HCT116 (cell line): ENCODE data around the gene NABP1. TPM values are rescaled to one million over a fixed set of nuclear protein-coding genes. Genes with fewer than 3 reads are reported as not detected.

ENCODE experiments used
- ATAC-seq: fragments of 200-7000 bp; cut with Tn5 transposase; 2 replicates; pipeline ENCODE4 v1.9.1; 2020; ENCODE audit warnings: mild to moderate bottlenecking, moderate library complexity
- BruUV-seq: library from RNA; stranded (reverse); fragments of 400-500 nt; replicated peaks from 2 replicates; lab custom pipeline; 2021; lab: Mats Ljungman, UMichigan
- CTCF ChIA-PET: fragments of 300-600 bp; sonication (Branson Sonifier 250); formaldehyde crosslinking; loops from one replicate; lab custom pipeline; 2021; ENCODE audit warnings: antibody characterized with exemption; lab: Charles Lee
- POLR2A ChIA-PET: fragments of 300-600, 350-600 bp; sonication (Branson Sonifier 250); formaldehyde crosslinking; loops from one replicate; lab custom pipeline; 2021; ENCODE audit warnings: antibody characterized with exemption; lab: Charles Lee
- RAD21 ChIA-PET, 2 experiments: fragments of 300-600 bp; sonication (Branson Sonifier 250); formaldehyde crosslinking; loops; one replicate each; lab custom pipeline; 2023; ENCODE audit warnings: low total read pairs in 2 of 2; ENCODE audit not compliant: uncharacterized antibody in 2 of 2, unreplicated experiment in 2 of 2, low non-redundant PET in 1 of 2; lab: Charles Lee
- DNase-seq: peaks from one replicate; pipeline ENCODE4 v3.0.0-alpha.2; 2010; ENCODE audit warnings: low read depth, low spot score
- H2AFZ ChIP-seq: fragments of 200-600 bp; shearing (Covaris generic), sonication (generic); 2 replicates; pipeline ENCODE4 v1.6.1; 2017; ENCODE audit warnings: low read depth, mixed run types, mixed read lengths, antibody characterized with exemption, low read length; ENCODE audit not compliant: poor library complexity, severe bottlenecking
- H3K27ac ChIP-seq: 2 replicates; pipeline ENCODE4 v1.5.1; 2012; ENCODE audit warnings: low read depth, low read length
- H3K27me3 ChIP-seq: fragments of 200-600 bp; sonication (generic); 2 replicates; pipeline ENCODE4 v1.6.1; 2016; ENCODE audit warnings: mixed run types, low read length, mixed read lengths; ENCODE audit not compliant: insufficient read depth
- H3K36me3 ChIP-seq, 2 experiments: fragments of 200-500 bp in 1 of 2; fragments of 200-600 bp in 1 of 2; sonication (Bioruptor generic) in 1 of 2; sonication (generic) in 1 of 2; 2 replicates each; pipeline versions ENCODE4 v1.5.1 to v1.6.1; 2014 to 2016; ENCODE audit warnings: low read length in 2 of 2, inconsistent platforms in 1 of 2, mixed read lengths in 1 of 2, mixed run types in 1 of 2; ENCODE audit not compliant: insufficient read depth in 2 of 2, control insufficient read depth in 1 of 2
- H3K4me1 ChIP-seq, 2 experiments: fragments of 200-600 bp in 1 of 2; sonication (generic) in 1 of 2; 2 replicates each; pipeline versions ENCODE4 v1.5.1 to v1.6.1; 2012 to 2017; ENCODE audit warnings: low read length in 2 of 2, inconsistent platforms in 1 of 2, mild to moderate bottlenecking in 1 of 2, mixed read lengths in 1 of 2, mixed run types in 1 of 2, moderate library complexity in 1 of 2; ENCODE audit not compliant: insufficient read depth in 2 of 2, control insufficient read depth in 1 of 2
- H3K4me2 ChIP-seq: fragments of 200-600 bp; sonication (generic); 2 replicates; pipeline ENCODE4 v1.6.1; 2017; ENCODE audit warnings: mixed run types, low read length, mixed read lengths
- H3K4me3 ChIP-seq, 2 experiments: fragments of 200-600 bp in 1 of 2; sonication (generic) in 1 of 2; replicated peaks in 1 of 2; 2 replicates each; pipeline ENCODE4 v1.5.1; 2011 to 2016; ENCODE audit warnings: low read length in 2 of 2, control low read depth in 1 of 2, low read depth in 1 of 2, mild to moderate bottlenecking in 1 of 2, mixed read lengths in 1 of 2, mixed run types in 1 of 2
- H3K79me2 ChIP-seq: fragments of 200-600 bp; sonication (generic); 2 replicates; pipeline ENCODE4 v1.6.1; 2017; ENCODE audit warnings: mild to moderate bottlenecking, mixed run types, low read length, moderate library complexity, mixed read lengths; ENCODE audit not compliant: insufficient read depth
- H3K9ac ChIP-seq: fragments of 200-600 bp; sonication (generic); 2 replicates; pipeline ENCODE4 v1.6.1; 2016; ENCODE audit warnings: low read length, mixed read lengths
- H3K9me2 ChIP-seq: fragments of 200-600 bp; sonication (generic), shearing (Covaris generic); 2 replicates; pipeline ENCODE4 v1.6.1; 2017; ENCODE audit warnings: mixed run types, mild to moderate bottlenecking, moderate library complexity; ENCODE audit not compliant: insufficient read depth
- H3K9me3 ChIP-seq, 2 experiments: fragments of 200-500 bp in 1 of 2; fragments of 200-600 bp in 1 of 2; sonication (Bioruptor generic) in 1 of 2; sonication (generic) in 1 of 2; 2 replicates each; pipeline ENCODE4 v1.6.1; 2014 to 2017; ENCODE audit warnings: low read length in 2 of 2, mixed read lengths in 2 of 2, inconsistent platforms in 1 of 2, low read depth in 1 of 2, mild to moderate bottlenecking in 1 of 2, mixed run types in 1 of 2, moderate library complexity in 1 of 2; ENCODE audit not compliant: control insufficient read depth in 1 of 2, insufficient read depth in 1 of 2
- H4K20me1 ChIP-seq: fragments of 200-600 bp; sonication (generic), shearing (Covaris generic); 2 replicates; pipeline ENCODE4 v1.6.1; 2017; ENCODE audit warnings: mixed run types, mild to moderate bottlenecking, moderate library complexity; ENCODE audit not compliant: insufficient read depth
- FOSL1 ChIP-seq: IDR thresholded peaks from 2 replicates; pipeline ENCODE4 v1.6.1; 2012; ENCODE audit warnings: low read depth
- SIN3A ChIP-seq: IDR thresholded peaks from 2 replicates; pipeline ENCODE4 v1.6.1; 2012; ENCODE audit warnings: low read depth
- ZFX ChIP-seq: fragments of 450-650 bp; IDR thresholded peaks from 2 replicates; pipeline ENCODE4 v1.6.1; 2017
- intact Hi-C: fragments of 100-400 bp; cut with micrococcal nuclease; formaldehyde crosslinking; loops from 2 replicates; pipeline ENCODE4 v1.10.0; 2022
- total RNA-seq: library from RNA; stranded (reverse); gene quantifications from one replicate; pipeline ENCODE4 v1.2.1, GENCODE V29; 2021; ENCODE audit not compliant: unreplicated experiment
- TF ChIP-seq, protein P1 (sequence below): IDR thresholded peaks from 2 replicates; pipeline ENCODE4 v1.6.1; 2012; ENCODE audit warnings: low read depth

NABP1 gene
- total RNA-seq, 1 experiment from 2014 or later, result 39.3 TPM

GRCh38 chr2:191677646-191678436 is at the start of gene NABP1 (continued):
- TF ChIP-seq, protein P1, sequence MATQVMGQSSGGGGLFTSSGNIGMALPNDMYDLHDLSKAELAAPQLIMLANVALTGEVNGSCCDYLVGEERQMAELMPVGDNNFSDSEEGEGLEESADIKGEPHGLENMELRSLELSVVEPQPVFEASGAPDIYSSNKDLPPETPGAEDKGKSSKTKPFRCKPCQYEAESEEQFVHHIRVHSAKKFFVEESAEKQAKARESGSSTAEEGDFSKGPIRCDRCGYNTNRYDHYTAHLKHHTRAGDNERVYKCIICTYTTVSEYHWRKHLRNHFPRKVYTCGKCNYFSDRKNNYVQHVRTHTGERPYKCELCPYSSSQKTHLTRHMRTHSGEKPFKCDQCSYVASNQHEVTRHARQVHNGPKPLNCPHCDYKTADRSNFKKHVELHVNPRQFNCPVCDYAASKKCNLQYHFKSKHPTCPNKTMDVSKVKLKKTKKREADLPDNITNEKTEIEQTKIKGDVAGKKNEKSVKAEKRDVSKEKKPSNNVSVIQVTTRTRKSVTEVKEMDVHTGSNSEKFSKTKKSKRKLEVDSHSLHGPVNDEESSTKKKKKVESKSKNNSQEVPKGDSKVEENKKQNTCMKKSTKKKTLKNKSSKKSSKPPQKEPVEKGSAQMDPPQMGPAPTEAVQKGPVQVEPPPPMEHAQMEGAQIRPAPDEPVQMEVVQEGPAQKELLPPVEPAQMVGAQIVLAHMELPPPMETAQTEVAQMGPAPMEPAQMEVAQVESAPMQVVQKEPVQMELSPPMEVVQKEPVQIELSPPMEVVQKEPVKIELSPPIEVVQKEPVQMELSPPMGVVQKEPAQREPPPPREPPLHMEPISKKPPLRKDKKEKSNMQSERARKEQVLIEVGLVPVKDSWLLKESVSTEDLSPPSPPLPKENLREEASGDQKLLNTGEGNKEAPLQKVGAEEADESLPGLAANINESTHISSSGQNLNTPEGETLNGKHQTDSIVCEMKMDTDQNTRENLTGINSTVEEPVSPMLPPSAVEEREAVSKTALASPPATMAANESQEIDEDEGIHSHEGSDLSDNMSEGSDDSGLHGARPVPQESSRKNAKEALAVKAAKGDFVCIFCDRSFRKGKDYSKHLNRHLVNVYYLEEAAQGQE, result no peak
- TF ChIP-seq FOSL1, result no peak; the same call in 1 of the 2 replicates

- Histone ChIP-seq H3K9ac (no peak overlapping the region), H3K9me3 (no peaks in the 10 kb centered on the region), H3K4me3 (no peak overlapping the region), H3K27ac (no peak overlapping the region), H3K4me1 (peaks cover 0 to 7% of the 10 kb centered on the region in 2 experiments; a peak in 2 of 4 replicates), H4K20me1 (no peaks in the 10 kb centered on the region), H3K27me3 (no peaks in the 10 kb centered on the region), H3K4me2 (no peak overlapping the region), H3K79me2 (no peaks in the 10 kb centered on the region), H2AFZ (no peak overlapping the region), H3K36me3 (no peaks in the 10 kb centered on the region), H3K9me2 (no peaks in the 10 kb centered on the region)
- intact Hi-C loops, result no loop called here
- ATAC-seq (no peak), DNase-seq (no peak)
- RAD21 ChIA-PET, result no interaction called here
- POLR2A ChIA-PET, result no interaction called here
- no peak for TF ChIP-seq ZFX
- no peak for TF ChIP-seq SIN3A
- CTCF ChIA-PET, result no interaction called here
- no TSS peak for BruUV-seq
Observed at GRCh38 chr2:191629001-191629453, 48.9 kb upstream of the NABP1 start.
